GM18505 (cell line): ENCODE measurements around the gene SEMA5A.

Experiments
- ATAC-seq: cut with Tn5 transposase; IDR thresholded peaks from one replicate; pipeline ENCODE4 v1.9.1; 2021; ENCODE audit not compliant: unreplicated experiment
- POLR2A ChIP-seq: IDR thresholded peaks from 4 replicates; pipeline ENCODE4 v1.6.1; 2011; ENCODE audit warnings: borderline replicate concordance; ENCODE audit not compliant: insufficient read depth, insufficient read length; ENCODE audit errors: extremely low read depth

Gene SEMA5A

GRCh38 chr5:9112520-9113291, 433.2 kb downstream of the SEMA5A start:
- no peak for ATAC-seq
- no peak for TF ChIP-seq POLR2A

GRCh38 chr5:9108162-9108561, 437.7 kb downstream of the SEMA5A start:
- ATAC-seq, result no peak
- no peak for TF ChIP-seq POLR2A

GRCh38 chr5:9105851-9106250, 440.0 kb downstream of the SEMA5A start:
- no peak for ATAC-seq
- TF ChIP-seq POLR2A, result no peak

GRCh38 chr5:9104571-9105339, 441.1 kb downstream of the SEMA5A start:
- no peak for TF ChIP-seq POLR2A
- no peak for ATAC-seq

DNA sequence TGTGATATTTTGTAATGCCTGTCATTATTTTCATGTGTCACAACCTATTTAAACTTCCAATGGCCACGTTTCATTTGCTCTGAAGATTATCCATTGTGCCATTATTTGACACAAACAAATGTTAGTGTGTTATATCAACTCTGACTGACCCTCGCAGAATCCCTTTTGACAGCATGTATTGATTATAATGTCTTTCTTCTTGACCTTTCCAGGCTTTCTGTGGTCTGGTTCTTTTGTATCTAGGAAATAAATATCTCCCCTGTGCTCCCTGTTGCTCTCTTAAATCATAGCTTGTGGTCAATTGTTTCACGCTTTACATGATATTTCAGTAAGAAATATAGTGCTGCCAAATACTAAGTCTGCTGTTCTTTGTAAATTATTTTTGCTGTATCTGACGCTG, 442.6 kb downstream of the SEMA5A start:
- no peak for TF ChIP-seq POLR2A
- no peak for ATAC-seq

GRCh38 chr5:9099689-9100088, 446.2 kb downstream of the SEMA5A start:
- TF ChIP-seq POLR2A, result no peak
- no peak for ATAC-seq

DNA sequence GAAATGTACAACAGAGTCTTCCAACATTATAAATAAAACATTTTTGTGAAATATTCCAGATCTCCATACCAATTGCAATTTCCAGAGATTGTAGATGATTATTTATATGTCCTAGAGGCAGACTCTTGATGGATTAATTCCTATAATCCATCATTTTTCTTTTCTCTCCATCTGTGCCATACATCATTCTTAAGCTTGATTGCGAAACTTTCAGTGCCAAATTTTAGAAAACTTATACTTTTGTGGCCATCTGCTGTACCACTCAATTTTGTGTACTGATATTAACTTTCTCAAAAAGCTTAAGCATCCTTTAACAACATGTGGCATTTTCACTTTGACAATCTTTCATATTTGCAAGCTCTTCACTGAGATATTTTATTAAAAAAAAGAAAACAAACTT, 446.9 kb downstream of the SEMA5A start:
- TF ChIP-seq POLR2A, result no peak
- no peak for ATAC-seq

DNA sequence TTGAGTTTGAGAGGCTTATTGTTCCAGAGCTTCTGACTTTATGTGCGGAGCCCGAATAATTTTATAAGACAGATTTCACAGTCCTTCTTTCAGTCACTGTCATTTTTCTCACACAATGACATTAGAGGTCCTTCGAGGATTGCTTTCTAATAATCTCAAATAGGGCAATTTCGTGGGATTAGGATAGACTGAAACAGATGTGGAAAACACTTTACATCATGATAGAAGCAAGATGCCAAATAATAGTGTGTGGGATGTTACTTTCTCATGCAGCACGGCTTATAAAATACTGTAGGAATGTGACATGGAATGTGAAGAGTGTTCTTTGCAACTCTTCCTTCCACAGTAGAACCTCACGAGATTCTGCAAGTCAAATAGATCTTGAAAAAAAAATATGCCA, 451.3 kb downstream of the SEMA5A start:
- no peak for ATAC-seq
- TF ChIP-seq POLR2A, result no peak

GRCh38 chr5:9091896-9092662, 453.8 kb downstream of the SEMA5A start:
- TF ChIP-seq POLR2A, result no peak
- no peak for ATAC-seq

- no peak for TF ChIP-seq POLR2A
- no peak for ATAC-seq
Measured at GRCh38 chr5:9090381-9091026, 455.4 kb downstream of the SEMA5A start.

DNA sequence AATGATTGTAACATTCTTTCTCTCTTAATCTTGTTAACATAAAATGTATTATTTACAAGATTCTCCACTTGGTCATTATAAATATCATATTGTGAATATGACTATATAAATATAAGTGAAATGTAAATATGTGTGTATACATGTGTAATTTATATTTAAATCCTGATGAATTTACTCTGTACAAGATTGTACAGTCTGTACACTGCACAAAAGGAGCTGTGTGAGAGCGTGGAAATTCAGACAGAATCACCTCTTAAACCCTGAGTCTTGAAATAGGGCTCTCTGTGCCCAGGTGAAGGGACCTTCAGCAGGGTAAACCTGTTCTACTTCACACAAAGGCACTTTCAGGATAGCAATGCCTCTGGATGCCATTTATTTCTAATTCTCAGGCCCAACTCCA, 456.0 kb downstream of the SEMA5A start:
- no peak for ATAC-seq

DNA sequence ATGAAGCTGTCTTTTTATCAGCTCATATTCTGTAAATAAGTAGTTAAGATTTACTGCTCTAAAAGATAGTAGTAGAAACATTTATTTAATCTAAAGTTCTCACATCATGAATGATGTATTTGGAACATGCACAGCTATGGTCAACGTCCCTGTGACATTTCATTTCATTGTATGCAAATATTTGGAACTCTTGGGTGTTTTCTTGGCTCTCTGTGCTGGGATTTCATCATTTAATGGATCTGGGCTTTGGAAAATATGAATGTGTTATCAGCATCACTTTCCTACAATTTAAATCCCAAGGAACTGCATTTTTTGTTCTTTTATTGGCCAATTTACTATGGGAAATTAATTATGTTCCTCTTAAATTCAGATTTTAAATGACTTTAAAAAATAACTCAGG, 462.9 kb downstream of the SEMA5A start:
- no peak for TF ChIP-seq POLR2A
- ATAC-seq, result no peak

More for the DNA sequence above, 456.0 kb downstream of the SEMA5A start:
- TF ChIP-seq POLR2A, result no peak

DNA sequence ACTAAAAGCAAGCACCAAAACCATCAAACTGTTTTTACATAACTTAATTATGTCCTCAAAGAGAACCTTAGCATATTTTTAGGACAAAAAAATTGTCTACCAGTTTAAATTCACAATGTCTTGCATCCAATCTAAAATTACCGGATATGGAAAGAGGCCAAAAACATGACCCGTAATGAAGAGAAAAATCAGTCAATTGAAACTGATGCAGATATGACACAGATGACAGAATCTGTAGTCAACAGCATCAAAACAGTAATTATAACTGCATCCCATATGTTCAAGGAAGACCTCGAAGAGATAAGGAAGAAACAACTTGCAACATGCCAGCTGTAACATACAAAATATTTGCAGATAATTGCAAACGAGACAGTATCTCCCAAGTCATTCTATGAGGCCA, 473.2 kb downstream of the SEMA5A start:
- no peak for TF ChIP-seq POLR2A
- no peak for ATAC-seq

GRCh38 chr5:9071524-9071923, 474.4 kb downstream of the SEMA5A start:
- ATAC-seq, result no peak
- no peak for TF ChIP-seq POLR2A

DNA sequence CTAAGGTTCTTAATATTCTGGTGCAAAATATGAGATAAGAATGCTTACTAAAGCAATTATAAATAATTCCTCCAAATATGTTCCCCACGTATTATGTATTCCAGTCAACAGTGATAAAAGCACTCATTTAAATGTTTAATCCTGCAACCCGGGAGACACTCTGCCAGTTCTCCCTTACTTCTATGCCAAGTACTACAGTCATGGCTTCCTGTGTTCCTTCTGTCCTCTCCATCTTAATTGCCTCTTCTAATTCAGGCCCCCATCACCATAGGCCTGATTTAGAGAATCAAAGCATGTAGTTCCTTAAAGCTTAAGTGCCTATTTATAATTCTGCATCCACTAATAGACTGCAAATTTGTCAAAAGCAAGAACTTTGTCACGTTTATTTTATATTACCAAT, 474.8 kb downstream of the SEMA5A start:
- no peak for TF ChIP-seq POLR2A
- no peak for ATAC-seq
